Ishikawa (cell line): ENCODE data around the gene PLSCR5.

Experiments
- CEBPB ChIP-seq: IDR thresholded peaks from 2 replicates; pipeline ENCODE4 v1.6.1; 2012
- CREB1 ChIP-seq: IDR thresholded peaks from 2 replicates; pipeline ENCODE4 v1.6.1; 2012; ENCODE audit warnings: low read depth
- EGR1 ChIP-seq: IDR thresholded peaks from 2 replicates; pipeline ENCODE4 v1.6.1; 2012
- EP300 ChIP-seq: IDR thresholded peaks from 2 replicates; pipeline ENCODE4 v1.6.1; 2012; ENCODE audit warnings: borderline replicate concordance
- FOXM1 ChIP-seq: IDR thresholded peaks from 2 replicates; pipeline ENCODE4 v1.6.1; 2012; ENCODE audit warnings: low read depth, borderline replicate concordance
- MAX ChIP-seq: IDR thresholded peaks from 2 replicates; pipeline ENCODE4 v1.6.1; 2012
- NFIC ChIP-seq: IDR thresholded peaks from 2 replicates; pipeline ENCODE4 v1.6.1; 2012
- RAD21 ChIP-seq: IDR thresholded peaks from 2 replicates; pipeline ENCODE4 v1.6.1; 2012; ENCODE audit warnings: low read depth
- TAF1 ChIP-seq: IDR thresholded peaks from 2 replicates; pipeline ENCODE4 v1.6.1; 2012; ENCODE audit warnings: low read depth, mild to moderate bottlenecking
- TCF12 ChIP-seq: IDR thresholded peaks from 2 replicates; pipeline ENCODE4 v1.6.1; 2012; ENCODE audit warnings: low read depth
- TEAD4 ChIP-seq: IDR thresholded peaks from 2 replicates; pipeline ENCODE4 v1.6.1; 2012
- YY1 ChIP-seq: IDR thresholded peaks from 2 replicates; pipeline ENCODE4 v1.6.1; 2012; ENCODE audit warnings: low read depth
- ZBTB7A ChIP-seq: IDR thresholded peaks from 2 replicates; pipeline ENCODE4 v1.6.1; 2012; ENCODE audit warnings: low read depth
- TF ChIP-seq, protein P1 (sequence below): IDR thresholded peaks from 2 replicates; pipeline ENCODE4 v1.6.1; 2012; ENCODE audit warnings: low read depth, mild to moderate bottlenecking
- TF ChIP-seq, protein P2 (sequence below): IDR thresholded peaks from 2 replicates; pipeline ENCODE4 v1.6.1; 2012

PLSCR5 gene

GRCh38 chr3:146569314-146569713, 35.8 kb downstream of the PLSCR5 start:
- TF ChIP-seq ZBTB7A = no peak

DNA sequence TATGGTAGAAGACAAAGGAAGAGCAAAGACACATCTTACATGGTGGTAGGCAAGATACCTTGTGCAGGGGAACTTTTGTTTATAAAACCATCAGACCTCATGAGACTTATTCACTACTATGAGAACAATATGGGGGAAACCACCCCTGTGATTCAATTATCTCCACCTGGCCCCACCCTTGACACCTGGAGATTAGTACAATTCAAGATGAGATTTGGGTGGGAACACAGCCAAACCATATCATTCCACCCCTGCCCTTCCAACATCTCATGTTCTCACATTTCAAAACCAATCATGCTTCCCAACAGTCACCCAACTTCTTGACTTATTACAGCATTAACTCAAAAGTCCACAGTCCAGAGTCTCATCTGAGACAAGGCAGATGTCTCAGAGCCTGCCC, 39.0 kb downstream of the PLSCR5 start:
- no peak for TF ChIP-seq CEBPB
- TF ChIP-seq TCF12 = no peak
- TF ChIP-seq, protein P1, sequence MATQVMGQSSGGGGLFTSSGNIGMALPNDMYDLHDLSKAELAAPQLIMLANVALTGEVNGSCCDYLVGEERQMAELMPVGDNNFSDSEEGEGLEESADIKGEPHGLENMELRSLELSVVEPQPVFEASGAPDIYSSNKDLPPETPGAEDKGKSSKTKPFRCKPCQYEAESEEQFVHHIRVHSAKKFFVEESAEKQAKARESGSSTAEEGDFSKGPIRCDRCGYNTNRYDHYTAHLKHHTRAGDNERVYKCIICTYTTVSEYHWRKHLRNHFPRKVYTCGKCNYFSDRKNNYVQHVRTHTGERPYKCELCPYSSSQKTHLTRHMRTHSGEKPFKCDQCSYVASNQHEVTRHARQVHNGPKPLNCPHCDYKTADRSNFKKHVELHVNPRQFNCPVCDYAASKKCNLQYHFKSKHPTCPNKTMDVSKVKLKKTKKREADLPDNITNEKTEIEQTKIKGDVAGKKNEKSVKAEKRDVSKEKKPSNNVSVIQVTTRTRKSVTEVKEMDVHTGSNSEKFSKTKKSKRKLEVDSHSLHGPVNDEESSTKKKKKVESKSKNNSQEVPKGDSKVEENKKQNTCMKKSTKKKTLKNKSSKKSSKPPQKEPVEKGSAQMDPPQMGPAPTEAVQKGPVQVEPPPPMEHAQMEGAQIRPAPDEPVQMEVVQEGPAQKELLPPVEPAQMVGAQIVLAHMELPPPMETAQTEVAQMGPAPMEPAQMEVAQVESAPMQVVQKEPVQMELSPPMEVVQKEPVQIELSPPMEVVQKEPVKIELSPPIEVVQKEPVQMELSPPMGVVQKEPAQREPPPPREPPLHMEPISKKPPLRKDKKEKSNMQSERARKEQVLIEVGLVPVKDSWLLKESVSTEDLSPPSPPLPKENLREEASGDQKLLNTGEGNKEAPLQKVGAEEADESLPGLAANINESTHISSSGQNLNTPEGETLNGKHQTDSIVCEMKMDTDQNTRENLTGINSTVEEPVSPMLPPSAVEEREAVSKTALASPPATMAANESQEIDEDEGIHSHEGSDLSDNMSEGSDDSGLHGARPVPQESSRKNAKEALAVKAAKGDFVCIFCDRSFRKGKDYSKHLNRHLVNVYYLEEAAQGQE = no peak
- no peak for TF ChIP-seq EGR1
- no peak for TF ChIP-seq FOXM1
- no peak for TF ChIP-seq CREB1
- no peak for TF ChIP-seq MAX
- TF ChIP-seq ZBTB7A = no peak
- TF ChIP-seq TEAD4 = no peak

DNA sequence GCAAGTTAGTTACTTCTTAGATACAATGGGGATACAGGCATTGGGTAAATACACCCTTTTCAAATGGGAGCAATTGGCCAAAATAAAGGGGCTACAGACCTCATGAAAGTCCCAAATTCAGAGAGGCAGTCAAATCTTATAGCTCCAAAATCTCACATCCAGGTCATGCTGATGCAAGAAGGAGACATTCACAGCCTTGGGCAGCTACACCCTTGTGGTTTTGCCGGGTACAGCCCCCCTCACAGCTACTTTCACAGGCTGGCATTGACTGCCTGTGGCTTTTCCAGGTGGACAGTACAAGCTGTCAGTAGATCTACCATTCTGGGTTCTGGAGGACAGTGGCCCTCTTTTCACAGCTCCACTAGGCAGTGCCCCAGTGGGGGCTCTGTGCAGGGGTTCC, 43.3 kb downstream of the PLSCR5 start:
- no peak for TF ChIP-seq TAF1
- no peak for TF ChIP-seq NFIC
- TF ChIP-seq YY1 = no peak
- no peak for TF ChIP-seq CEBPB
- TF ChIP-seq FOXM1 = no peak
- TF ChIP-seq TEAD4 = no peak
- no peak for TF ChIP-seq EP300
- TF ChIP-seq CREB1 = no peak
- TF ChIP-seq TCF12 = no peak
- TF ChIP-seq, protein P2, sequence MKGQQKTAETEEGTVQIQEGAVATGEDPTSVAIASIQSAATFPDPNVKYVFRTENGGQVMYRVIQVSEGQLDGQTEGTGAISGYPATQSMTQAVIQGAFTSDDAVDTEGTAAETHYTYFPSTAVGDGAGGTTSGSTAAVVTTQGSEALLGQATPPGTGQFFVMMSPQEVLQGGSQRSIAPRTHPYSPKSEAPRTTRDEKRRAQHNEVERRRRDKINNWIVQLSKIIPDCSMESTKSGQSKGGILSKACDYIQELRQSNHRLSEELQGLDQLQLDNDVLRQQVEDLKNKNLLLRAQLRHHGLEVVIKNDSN = no peak
- no peak for TF ChIP-seq MAX
- TF ChIP-seq, protein P1 = no peak
- TF ChIP-seq ZBTB7A = no peak
- TF ChIP-seq RAD21 = no peak
- TF ChIP-seq EGR1 = no peak

DNA sequence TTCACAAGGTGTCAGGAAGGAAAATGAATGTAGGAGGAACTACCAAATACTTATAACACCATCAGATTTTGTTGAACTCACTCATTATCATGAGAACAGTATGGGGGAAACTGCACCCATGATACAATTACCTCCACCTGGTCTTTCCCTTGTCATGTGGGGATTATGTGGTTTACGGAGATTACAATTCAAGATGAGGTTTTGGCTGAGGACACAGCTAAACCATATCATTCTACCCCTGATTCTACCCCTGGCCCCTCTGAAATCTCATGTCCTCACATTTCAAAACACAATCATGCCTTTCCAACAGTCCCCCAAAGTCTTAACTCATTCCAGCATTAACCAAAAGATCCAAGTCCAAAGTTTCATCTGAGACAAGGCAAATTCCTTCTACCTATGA, 43.7 kb downstream of the PLSCR5 start:
- TF ChIP-seq EP300 (no peak), MAX (no peak), EGR1 (no peak), TCF12 (no peak), TEAD4 (no peak), CEBPB (no peak), FOXM1 (no peak), NFIC (no peak), CREB1 (no peak), RAD21 (no peak), ZBTB7A (no peak), YY1 (no peak), TAF1 (no peak)
- TF ChIP-seq, protein P1 = no peak
- TF ChIP-seq, protein P2 = no peak

GRCh38 chr3:146560678-146561077, 44.5 kb downstream of the PLSCR5 start:
- no peak for TF ChIP-seq YY1
- no peak for TF ChIP-seq CREB1
- TF ChIP-seq FOXM1 = no peak
- TF ChIP-seq TCF12 = no peak
- TF ChIP-seq EP300 = no peak
- no peak for TF ChIP-seq TEAD4
